PC-3 (cell line): Measurements from ENCODE around the gene SVIL. TPM values are rescaled to one million over a fixed set of nuclear protein-coding genes. Genes with fewer than 3 reads are reported as not detected.

Experiments used
- ATAC-seq: fragments of 200-7000 bp; cut with Tn5 transposase; 2 replicates; pipeline ENCODE4 v1.9.1; 2020; ENCODE audit warnings: mild to moderate bottlenecking, moderate library complexity
- BruUV-seq: library from RNA; stranded (reverse); fragments of 400-500 nt; replicated peaks from 2 replicates; lab custom pipeline; 2021; lab: Mats Ljungman, UMichigan
- CTCF ChIA-PET: fragments of 300-600 bp; sonication (Branson Sonifier 250); formaldehyde crosslinking; loops from one replicate; lab custom pipeline; 2022; ENCODE audit warnings: antibody characterized with exemption; lab: Charles Lee
- POLR2A ChIA-PET: fragments of 300-600 bp; sonication (Branson Sonifier 250); formaldehyde crosslinking; loops from one replicate; lab custom pipeline; 2022; ENCODE audit warnings: antibody characterized with exemption; ENCODE audit not compliant: unreplicated experiment; lab: Charles Lee
- DNase-seq: peaks from one replicate; pipeline ENCODE4 v3.0.0-alpha.2; 2015
- H2AFZ ChIP-seq: fragments of 300-600 bp; sonication (generic); 2 replicates; pipeline ENCODE4 v1.6.0; 2016; ENCODE audit warnings: antibody characterized with exemption, low read length
- H3F3A ChIP-seq: fragments of 300-600 bp; sonication (generic); one replicate; pipeline ENCODE4 v1.6.0; 2017; ENCODE audit warnings: antibody characterized with exemption, low read length, control low read depth, mild to moderate bottlenecking; ENCODE audit not compliant: unreplicated experiment
- H3K27ac ChIP-seq: fragments of 300-600 bp; sonication (generic); 2 replicates; pipeline ENCODE4 v1.5.1; 2016; ENCODE audit warnings: mild to moderate bottlenecking, low read length
- H3K27me3 ChIP-seq: fragments of 300-600 bp; sonication (generic); 2 replicates; pipeline ENCODE4 v1.6.1; 2016; ENCODE audit warnings: low read length, mixed read lengths
- H3K36me3 ChIP-seq: fragments of 300-600 bp; sonication (generic); 2 replicates; pipeline ENCODE4 v1.6.1; 2016; ENCODE audit warnings: low read depth, mixed run types, low read length, mixed read lengths
- H3K4me1 ChIP-seq: fragments of 300-600 bp; sonication (generic); 2 replicates; pipeline ENCODE4 v1.5.1; 2016; ENCODE audit warnings: low read length; ENCODE audit not compliant: insufficient read depth
- H3K4me2 ChIP-seq: fragments of 300-600 bp; sonication (generic); 2 replicates; pipeline ENCODE4 v1.6.0; 2016; ENCODE audit warnings: low read length
- H3K4me3 ChIP-seq: fragments of 300-600 bp; sonication (generic); 2 replicates; pipeline ENCODE4 v1.5.1; 2016; ENCODE audit warnings: mild to moderate bottlenecking, low read length, mixed read lengths
- H3K79me2 ChIP-seq: fragments of 300-600 bp; sonication (generic); 2 replicates; pipeline ENCODE4 v1.6.1; 2017; ENCODE audit warnings: low read length, mixed read lengths
- H3K9ac ChIP-seq: fragments of 300-600 bp; sonication (generic); 2 replicates; pipeline ENCODE4 v1.6.0; 2016; ENCODE audit warnings: mild to moderate bottlenecking, low read length
- H3K9me2 ChIP-seq: fragments of 300-600 bp; sonication (generic); replicated peaks from 2 replicates; pipeline ENCODE4 v1.6.1; 2016; ENCODE audit warnings: mixed run types, low read length, mixed read lengths
- H3K9me3 ChIP-seq: fragments of 300-600 bp; sonication (generic); 2 replicates; pipeline ENCODE4 v1.6.1; 2016; ENCODE audit warnings: low read length, mixed read lengths
- H4K20me1 ChIP-seq: fragments of 300-600 bp; sonication (generic); 2 replicates; pipeline ENCODE4 v1.6.1; 2016; ENCODE audit warnings: low read length, mixed read lengths
- CTCF ChIP-seq: fragments of 300-600 bp; sonication (generic); conservative IDR thresholded peaks from 2 replicates; pipeline ENCODE4 v1.5.1; 2017; ENCODE audit warnings: antibody characterized with exemption, low read depth, mild to moderate bottlenecking, low read length
- EZH2 ChIP-seq: fragments of 300-600 bp; sonication (generic); IDR thresholded peaks from one replicate; pipeline ENCODE4 v1.6.1; 2017; ENCODE audit warnings: antibody characterized with exemption, mild to moderate bottlenecking, low read length; ENCODE audit not compliant: unreplicated experiment
- EZH2phosphoT487 ChIP-seq: fragments of 300-600 bp; sonication (generic); IDR thresholded peaks from 2 replicates; pipeline ENCODE4 v1.6.1; 2018; ENCODE audit warnings: mild to moderate bottlenecking, antibody characterized with exemption, low read length, borderline replicate concordance
- intact Hi-C: fragments of 100-400 bp; cut with micrococcal nuclease; formaldehyde crosslinking; loops from 2 replicates; pipeline ENCODE4 v1.9.0; 2023
- total RNA-seq: library from RNA; depleted of rRNA; stranded (reverse); fragments of >200 nt; gene quantifications from 2 replicates; pipeline ENCODE4 v1.2.3, GENCODE V29; 2014

Gene SVIL
- total RNA-seq, 1 experiment from 2014 or later, result 19.2 TPM

DNA sequence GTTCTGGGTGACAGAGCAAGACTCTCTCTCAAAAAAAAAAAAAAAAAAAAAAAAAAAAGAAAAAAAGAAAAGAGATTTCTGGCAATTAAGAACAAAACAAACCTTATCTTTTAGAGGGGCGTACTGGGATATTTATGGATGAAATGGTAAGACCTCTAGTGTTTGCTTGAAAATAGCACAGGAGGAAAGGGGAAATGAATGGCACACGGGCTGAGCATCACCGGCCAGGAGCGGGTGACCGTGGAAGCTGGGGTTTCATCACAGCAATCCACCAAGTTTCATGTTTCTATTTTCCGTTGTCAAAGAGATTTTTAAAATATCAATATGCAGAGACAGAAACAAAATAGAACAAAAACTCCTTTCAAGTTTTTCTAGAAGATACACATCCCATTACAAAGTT, 105.6 kb downstream of the SVIL start:
- Histone ChIP-seq H3F3A (no peaks in the 10 kb centered on the region), H3K36me3 (no peaks in the 10 kb centered on the region; the same call in 1 of the 2 replicates), H3K9me3 (no peaks in the 10 kb centered on the region), H2AFZ (no peak overlapping the region), H3K27ac (no peak overlapping the region), H3K27me3 (no peaks in the 10 kb centered on the region), H3K9me2 (no peaks in the 10 kb centered on the region), H3K4me1 (peaks cover 6% of the 10 kb centered on the region), H3K4me3 (no peak overlapping the region), H3K79me2 (0 out of 2 replicates have a peak, but pooled peaks cover 5% of the 10 kb centered on the region), H3K9ac (no peak overlapping the region), H4K20me1 (no peaks in the 10 kb centered on the region), H3K4me2 (no peak overlapping the region)
- intact Hi-C loops, result no loop called here
- ChIA-PET CTCF (interaction anchor here (0.5 kb wide), 1 partner anchor 37 kb away, joined by 3 read pairs; no protein-coding TSS in a partner anchor), POLR2A (no interaction called here)
- DNase-seq, result no peak
- no TSS peak for BruUV-seq
- ATAC-seq, result no peak
- TF ChIP-seq CTCF (no peak), EZH2 (no peak), EZH2phosphoT487 (no peak)

DNA sequence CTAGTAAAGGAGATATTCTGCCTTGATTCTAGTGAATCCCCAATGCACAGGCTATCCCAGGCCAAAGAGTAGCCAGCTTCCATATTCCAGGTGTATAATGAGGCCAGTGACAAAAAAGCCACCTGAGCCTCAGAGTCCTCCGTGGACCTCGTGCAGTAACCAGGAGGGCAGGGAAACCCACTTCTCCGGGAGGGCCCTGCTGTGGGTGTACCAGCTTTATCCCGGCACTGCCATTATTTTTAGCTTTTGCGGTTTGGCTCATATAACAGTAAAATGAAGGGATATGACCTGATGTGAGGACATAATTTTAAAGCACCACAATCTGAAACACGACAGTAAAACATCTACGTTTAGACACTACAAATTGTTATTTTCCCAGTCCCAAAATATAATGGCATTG, 109.0 kb downstream of the SVIL start:
- POLR2A ChIA-PET, result no interaction called here
- TF ChIP-seq EZH2, result no peak
- intact Hi-C loops, result no loop called here
- H3K79me2 ChIP-seq, result no peaks in the 10 kb centered on the region
- peaks cover 4% of the 10 kb centered on the region; the same call in 1 of the 2 replicates for H3K36me3 ChIP-seq
- BruUV-seq, result no TSS peak
- H2AFZ ChIP-seq, result no peak overlapping the region
- H3K9me2 ChIP-seq, result no peaks in the 10 kb centered on the region
- H3K4me1 ChIP-seq, result no peaks in the 10 kb centered on the region
- DNase-seq (no peak), ATAC-seq (no peak)
- no peaks in the 10 kb centered on the region for H4K20me1 ChIP-seq
- H3K4me3 ChIP-seq, result no peak overlapping the region
- no peaks in the 10 kb centered on the region for H3K27me3 ChIP-seq
- no peak overlapping the region for H3K9ac ChIP-seq
- H3K9me3 ChIP-seq, result no peaks in the 10 kb centered on the region
- CTCF ChIA-PET, result no interaction called here
- H3K27ac ChIP-seq, result no peak overlapping the region
- H3F3A ChIP-seq, result no peaks in the 10 kb centered on the region
- no peak overlapping the region for H3K4me2 ChIP-seq

DNA sequence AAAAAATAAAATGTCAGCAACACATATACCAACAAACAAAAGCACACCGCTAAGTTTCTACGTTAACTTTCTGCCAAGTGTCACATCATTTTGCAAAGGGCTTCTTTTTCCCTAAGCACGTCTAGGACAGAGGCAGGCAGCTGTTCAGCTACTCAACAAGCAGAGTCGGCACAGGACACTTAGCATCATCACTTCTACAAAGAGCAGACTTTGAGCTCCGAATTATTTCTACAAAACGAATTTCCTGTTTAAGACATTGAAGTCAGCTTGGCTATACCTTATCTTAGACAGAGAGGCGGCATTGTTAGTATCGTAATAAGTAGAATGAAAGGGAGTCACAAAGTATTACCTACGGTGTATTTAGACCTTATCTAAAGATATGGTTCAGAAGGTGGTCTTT, 110.1 kb downstream of the SVIL start:
- POLR2A ChIA-PET, result no interaction called here
- intact Hi-C loops, result no loop called here
- H3K4me3 ChIP-seq, result no peak overlapping the region
- no peak for TF ChIP-seq EZH2phosphoT487
- TF ChIP-seq CTCF, result no peak
- TF ChIP-seq EZH2, result no peak
- DNase-seq (no peak), ATAC-seq (no peak)
- CTCF ChIA-PET, result no interaction called here
- H3K36me3 ChIP-seq, result peaks cover 4% of the 10 kb centered on the region; the same call in 1 of the 2 replicates
- H3K27me3 ChIP-seq, result no peaks in the 10 kb centered on the region
- no peaks in the 10 kb centered on the region for H4K20me1 ChIP-seq
- H3K4me2 ChIP-seq, result no peak overlapping the region
- H2AFZ ChIP-seq, result no peak overlapping the region
- no peaks in the 10 kb centered on the region for H3K4me1 ChIP-seq
- no peaks in the 10 kb centered on the region for H3K79me2 ChIP-seq
- no TSS peak for BruUV-seq
- no peaks in the 10 kb centered on the region for H3K9me2 ChIP-seq
- H3F3A ChIP-seq, result no peaks in the 10 kb centered on the region
- H3K27ac ChIP-seq, result no peak overlapping the region
- no peaks in the 10 kb centered on the region for H3K9me3 ChIP-seq
- no peak overlapping the region for H3K9ac ChIP-seq
